Activated CD4-positive, alpha-beta T cell treated with anti-CD3 and anti-CD28 coated beads for 36 hours (primary cell): ENCODE data around the gene COG7. TPM values are rescaled to one million over a fixed set of nuclear protein-coding genes. Genes with fewer than 3 reads are reported as not detected.
"Not testable (repeated sequence)": the region's sequence is repeated elsewhere in the genome, so short reads cannot be mapped to it uniquely, and the experiment has no call there.

ENCODE experiments used
- ATAC-seq: fragments of 200-7000 bp; cut with Tn5 transposase; one replicate; pipeline ENCODE4 v1.10.0; 2021; ENCODE audit warnings: mild to moderate bottlenecking, moderate library complexity
- CTCF ChIA-PET: fragments of 350-600 bp; sonication (Branson Sonifier 250); formaldehyde crosslinking; loops from one replicate; lab custom pipeline; 2021; ENCODE audit warnings: antibody characterized with exemption; lab: Charles Lee
- POLR2A ChIA-PET: fragments of 350-600 bp; sonication (Branson Sonifier 250); formaldehyde crosslinking; loops from one replicate; lab custom pipeline; 2021; ENCODE audit warnings: antibody characterized with exemption, inconsistent platforms; lab: Charles Lee
- DNase-seq: peaks from one replicate; pipeline ENCODE4 v3.0.0-alpha.2; 2020
- H3K27ac Mint-ChIP-seq: one replicate; pipeline ENCODE4 v1.8.0; 2021; ENCODE audit warnings: mixed read lengths
- H3K27me3 Mint-ChIP-seq: one replicate; pipeline ENCODE4 v1.8.0; 2021; ENCODE audit warnings: mixed read lengths
- H3K36me3 Mint-ChIP-seq: one replicate; pipeline ENCODE4 v1.8.0; 2021; ENCODE audit warnings: low read depth, mixed read lengths
- H3K4me1 Mint-ChIP-seq: one replicate; pipeline ENCODE4 v1.8.0; 2021; ENCODE audit warnings: mixed read lengths
- H3K4me3 Mint-ChIP-seq: one replicate; pipeline ENCODE4 v1.8.0; 2021; ENCODE audit warnings: mild to moderate bottlenecking, moderate library complexity, mixed read lengths
- H3K9me3 Mint-ChIP-seq: one replicate; pipeline ENCODE4 v1.8.0; 2021; ENCODE audit warnings: low read depth, mixed read lengths
- intact Hi-C, 2 experiments: fragments of 100-400 bp; cut with DNase I in 1 of 2; cut with micrococcal nuclease in 1 of 2; formaldehyde crosslinking; loops; one replicate each; pipeline versions ENCODE4 v1.14.2 to v1.15.1; 2022 to 2024; cut with DNase I, micrococcal nuclease
- total RNA-seq, 2 experiments: library from RNA; stranded (reverse); gene quantifications; one replicate each; pipeline ENCODE4 v1.2.3, GENCODE V29; 2021

Gene COG7
- total RNA-seq, 2 experiments from 2014 or later, result 18.1 to 19.9 TPM

DNA sequence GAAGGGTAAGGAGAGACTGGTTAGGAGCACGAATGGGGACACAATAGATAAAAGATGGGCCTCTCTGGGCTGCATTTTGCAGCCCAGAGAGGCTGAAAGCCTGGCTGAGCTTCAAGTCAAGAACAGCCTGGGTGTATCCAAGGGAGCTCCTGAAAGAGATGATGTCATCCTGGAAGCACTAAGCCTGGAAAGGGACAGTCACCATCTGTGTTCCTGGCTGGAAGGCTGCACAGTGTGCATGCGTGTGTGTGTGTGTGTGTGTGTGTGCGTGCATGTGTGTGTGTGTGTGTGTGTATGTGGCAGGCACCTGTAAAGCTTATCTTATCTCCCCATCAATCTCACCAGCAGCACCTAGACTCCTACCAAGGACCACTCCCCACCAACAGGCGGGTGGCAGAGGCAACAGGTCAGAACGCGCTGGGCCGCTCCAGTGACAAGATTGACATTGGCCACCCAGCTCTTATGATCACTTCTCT is 44.1 kb downstream of the COG7 start:
- Mint-ChIP-seq H3K4me3 (no peak overlapping the region), H3K36me3 (peaks cover 14% of the 10 kb centered on the region), H3K9me3 (no peaks in the 10 kb centered on the region), H3K4me1 (no peaks in the 10 kb centered on the region), H3K27me3 (no peaks in the 10 kb centered on the region), H3K27ac (no peak overlapping the region)
- no peak for DNase-seq
- intact Hi-C loops, result no loop called here
- CTCF ChIA-PET, result no interaction called here
- POLR2A ChIA-PET, result no interaction called here
- no peak for ATAC-seq

DNA sequence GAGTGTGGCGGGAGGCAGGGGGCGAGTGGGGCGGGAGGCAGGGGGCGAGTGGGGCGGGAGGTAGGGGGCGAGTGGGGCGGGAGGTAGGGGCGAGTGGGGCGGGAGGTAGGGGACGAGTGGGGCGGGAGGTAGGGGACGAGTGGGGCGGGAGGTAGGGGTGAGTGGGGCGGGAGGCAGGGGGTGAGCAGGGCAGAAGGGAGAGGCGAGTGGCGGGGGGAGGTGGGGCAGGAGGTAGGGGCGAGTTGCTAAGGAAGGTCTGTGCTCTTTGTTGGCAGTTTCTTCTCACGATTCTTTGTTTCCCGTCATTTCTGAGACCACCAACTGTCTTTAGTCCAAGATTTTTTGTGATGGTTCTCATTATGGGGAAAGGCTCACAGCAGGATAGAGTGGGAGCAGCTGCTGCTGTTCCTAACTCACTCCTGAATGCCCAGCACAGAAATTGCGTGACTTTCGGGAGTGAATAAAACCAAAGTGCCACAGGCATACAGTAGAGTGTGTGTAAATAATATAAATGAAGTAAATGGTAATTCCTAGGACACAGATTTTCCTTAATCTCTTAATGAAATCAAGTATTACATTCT is 44.7 kb downstream of the COG7 start:
- intact Hi-C loops, result no loop called here
- no peaks in the 10 kb centered on the region for H3K27me3 Mint-ChIP-seq
- ChIA-PET POLR2A (no interaction called here), CTCF (no interaction called here)
- no peak for DNase-seq
- no peak for ATAC-seq
- no peaks in the 10 kb centered on the region for H3K9me3 Mint-ChIP-seq
- H3K36me3 Mint-ChIP-seq, result peaks cover 16% of the 10 kb centered on the region
- no peaks in the 10 kb centered on the region for H3K4me1 Mint-ChIP-seq
- no peak overlapping the region for H3K27ac Mint-ChIP-seq
- no peak overlapping the region for H3K4me3 Mint-ChIP-seq

DNA sequence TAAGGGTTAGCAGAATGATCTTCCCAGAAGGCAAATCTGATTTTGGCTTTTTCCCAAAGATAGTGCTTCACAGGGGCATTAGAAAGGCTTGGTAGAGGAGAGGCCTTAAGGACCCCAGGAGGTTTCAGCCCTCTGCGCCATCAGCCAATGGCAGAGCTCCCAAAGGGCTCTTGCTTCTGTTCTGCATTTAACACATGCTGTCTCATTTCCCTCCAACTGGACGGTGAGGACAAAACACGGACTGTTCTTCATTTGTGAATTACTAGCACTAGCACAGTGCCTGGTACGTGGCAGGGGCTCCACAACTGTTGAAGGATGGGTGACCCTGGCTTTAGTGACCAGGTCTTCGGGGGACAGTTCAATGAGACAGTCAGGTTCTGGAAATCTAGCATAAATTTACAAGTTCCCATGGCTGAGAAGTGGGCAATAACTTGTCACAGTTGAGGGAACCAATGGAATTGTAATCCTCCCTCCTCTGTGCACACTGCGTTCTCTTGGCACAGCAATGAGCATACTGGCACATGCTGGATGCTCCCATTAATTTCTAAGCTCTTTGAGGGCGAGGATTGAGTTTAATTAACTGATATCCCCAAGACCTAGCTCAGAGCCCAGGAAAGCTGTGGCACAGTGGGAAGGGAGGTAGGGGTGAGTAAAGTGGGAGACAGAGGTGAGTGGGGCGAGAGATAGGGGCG is 45.4 kb downstream of the COG7 start:
- no peak overlapping the region for H3K4me3 Mint-ChIP-seq
- H3K27ac Mint-ChIP-seq, result peak overlapping the region; percentile 42
- intact Hi-C loops, result no loop called here
- peaks cover 23% of the 10 kb centered on the region for H3K36me3 Mint-ChIP-seq
- CTCF ChIA-PET, result no interaction called here
- no peaks in the 10 kb centered on the region for H3K27me3 Mint-ChIP-seq
- POLR2A ChIA-PET, result no interaction called here
- ATAC-seq (no peak), DNase-seq (no peak)
- no peaks in the 10 kb centered on the region for H3K9me3 Mint-ChIP-seq
- no peaks in the 10 kb centered on the region for H3K4me1 Mint-ChIP-seq

DNA sequence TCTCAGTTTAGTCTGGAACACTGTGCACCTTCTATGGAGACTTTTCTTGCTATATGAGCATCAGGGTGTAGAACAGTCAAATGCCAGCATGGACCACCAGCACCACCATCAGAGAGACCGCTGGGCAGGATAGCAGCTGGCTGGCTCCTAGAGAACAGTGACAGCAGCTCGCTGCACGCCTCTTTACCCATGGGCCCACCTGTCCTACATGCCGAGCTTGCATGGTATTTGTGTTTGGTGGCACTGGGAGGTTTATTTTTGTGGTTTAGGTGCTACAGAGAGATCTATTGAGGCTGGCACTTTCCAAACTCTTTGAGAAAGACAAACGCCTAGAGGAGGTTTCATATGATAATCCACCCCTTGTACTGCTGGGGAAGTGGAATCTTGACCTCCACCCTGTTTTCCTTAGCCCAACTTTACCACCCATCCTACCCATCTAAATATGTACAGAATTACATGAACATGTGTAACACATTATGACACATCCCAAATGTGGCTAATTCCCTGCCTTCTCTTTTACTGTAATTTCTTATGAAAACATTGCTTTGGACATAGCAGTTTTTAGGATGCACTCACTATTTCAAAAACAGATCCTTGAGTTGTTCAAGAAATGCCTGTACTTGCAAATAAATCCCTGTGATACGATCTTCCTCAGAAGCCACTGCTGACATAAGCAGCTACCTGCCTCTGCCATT is 46.3 kb downstream of the COG7 start:
- DNase-seq (no peak), ATAC-seq (no peak)
- Mint-ChIP-seq H3K9me3 (no peaks in the 10 kb centered on the region), H3K4me3 (no peak overlapping the region), H3K4me1 (no peaks in the 10 kb centered on the region), H3K36me3 (peaks cover 26% of the 10 kb centered on the region), H3K27ac (no peak overlapping the region), H3K27me3 (no peaks in the 10 kb centered on the region)
- intact Hi-C loops, result no loop called here
- ChIA-PET POLR2A (no interaction called here), CTCF (interaction anchor here (1.1 kb wide), 1 partner anchor 8 kb away, joined by 3 read pairs; no protein-coding TSS in a partner anchor)

DNA sequence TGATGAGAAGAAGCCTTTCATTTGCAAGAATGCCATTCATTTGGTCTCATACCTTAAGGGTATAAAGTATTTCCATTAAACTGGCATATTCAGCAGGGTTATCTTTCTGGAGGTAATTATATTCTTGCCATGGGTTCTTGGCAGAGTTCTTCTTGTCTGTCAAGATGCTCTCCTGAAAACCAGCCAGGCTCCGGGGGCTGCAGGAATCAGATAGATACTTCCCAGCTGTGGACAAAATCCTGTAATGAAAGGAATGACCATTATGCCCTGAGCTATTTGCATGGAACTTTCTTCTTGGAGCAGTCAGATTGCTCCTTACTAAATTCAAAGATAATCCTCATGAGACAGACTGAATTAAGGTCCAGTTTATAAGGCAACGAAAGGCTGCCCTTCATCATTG is 47.0 kb downstream of the COG7 start:
- H3K27me3 Mint-ChIP-seq, result no peaks in the 10 kb centered on the region
- ATAC-seq (no peak), DNase-seq (no peak)
- CTCF ChIA-PET, result interaction anchor here (1.1 kb wide), 1 partner anchor 9 kb away, joined by 3 read pairs; no protein-coding TSS in a partner anchor
- no peaks in the 10 kb centered on the region for H3K4me1 Mint-ChIP-seq
- H3K4me3 Mint-ChIP-seq, result no peak overlapping the region
- no peaks in the 10 kb centered on the region for H3K9me3 Mint-ChIP-seq
- POLR2A ChIA-PET, result no interaction called here
- intact Hi-C loops, result no loop called here
- H3K27ac Mint-ChIP-seq, result no peak overlapping the region
- peaks cover 28% of the 10 kb centered on the region for H3K36me3 Mint-ChIP-seq

DNA sequence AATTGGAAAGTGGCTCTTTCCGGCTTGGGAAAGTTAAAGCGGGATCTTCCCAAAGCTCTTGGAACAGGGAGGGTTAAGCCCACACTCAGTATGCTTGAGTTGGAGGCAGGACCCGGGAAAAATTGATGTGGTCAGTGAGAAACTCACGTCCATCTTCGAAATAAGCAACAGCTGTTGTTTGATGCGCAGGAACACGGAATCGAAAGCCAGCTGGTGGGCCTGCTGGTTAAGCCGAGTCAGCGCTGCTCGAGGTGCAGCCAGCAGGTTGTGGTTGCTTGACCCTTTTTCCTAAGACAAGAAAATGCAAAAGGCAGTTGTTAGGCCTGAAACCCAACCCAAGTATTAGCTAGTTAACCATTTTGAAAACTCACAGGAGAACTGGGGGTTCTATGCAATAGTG is 49.4 kb downstream of the COG7 start:
- ATAC-seq (no peak), DNase-seq (no peak)
- Mint-ChIP-seq H3K4me1 (no peaks in the 10 kb centered on the region), H3K27ac (no peak overlapping the region), H3K4me3 (no peak overlapping the region), H3K9me3 (no peaks in the 10 kb centered on the region), H3K36me3 (peaks cover 31% of the 10 kb centered on the region), H3K27me3 (no peaks in the 10 kb centered on the region)
- CTCF ChIA-PET, result interaction anchor here (0.6 to 1.7 kb wide), 5 partner anchors 12 to 50 kb away, joined by 3 to 6 read pairs (median 3); no protein-coding TSS in a partner anchor
- POLR2A ChIA-PET, result no interaction called here
- intact Hi-C loops, result no loop called here

DNA sequence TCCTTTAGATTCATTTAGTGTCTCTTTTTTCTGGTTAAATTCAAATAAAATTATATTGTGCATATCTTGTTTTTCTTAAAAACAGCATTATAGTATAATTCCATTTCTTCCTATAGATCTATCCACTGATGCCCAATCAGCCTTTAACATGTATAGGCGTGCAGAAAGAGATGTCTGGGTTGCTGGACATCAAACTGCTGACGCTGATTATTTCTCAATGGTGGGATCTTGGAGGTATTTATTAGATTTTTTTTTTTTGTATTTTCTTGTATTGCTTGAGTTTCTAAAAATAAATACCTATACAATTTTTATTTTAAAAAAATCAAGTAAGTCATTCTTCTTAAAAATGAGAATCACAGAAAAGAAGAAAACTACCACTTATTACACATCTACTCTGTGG is 50.9 kb downstream of the COG7 start:
- Mint-ChIP-seq H3K9me3 (no peaks in the 10 kb centered on the region), H3K36me3 (peaks cover 31% of the 10 kb centered on the region), H3K4me3 (no peak overlapping the region), H3K27ac (no peak overlapping the region), H3K4me1 (no peaks in the 10 kb centered on the region), H3K27me3 (no peaks in the 10 kb centered on the region)
- POLR2A ChIA-PET, result no interaction called here
- no peak for DNase-seq
- CTCF ChIA-PET, result no interaction called here
- no peak for ATAC-seq
- intact Hi-C loops, result no loop called here

DNA sequence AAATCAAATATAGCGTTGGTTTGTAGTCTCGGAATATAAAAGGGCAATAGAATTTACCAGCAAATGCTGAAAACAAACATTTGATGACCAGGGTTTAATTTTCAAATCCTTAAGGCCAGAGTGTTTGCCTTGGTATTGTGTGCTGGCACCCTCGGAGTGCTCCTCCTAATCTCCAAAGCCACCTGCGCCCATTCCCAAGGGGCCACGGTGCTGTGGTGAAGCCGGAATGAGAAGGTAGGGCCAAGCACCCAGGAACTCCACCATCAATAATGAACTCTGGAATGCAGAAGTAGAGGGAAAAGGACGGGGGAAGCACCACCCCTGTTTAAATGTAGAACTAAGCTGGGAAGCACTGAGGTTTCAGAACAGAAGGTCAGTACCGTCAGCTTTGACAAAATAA is 51.9 kb downstream of the COG7 start:
- H3K9me3 Mint-ChIP-seq, result no peaks in the 10 kb centered on the region
- H3K27me3 Mint-ChIP-seq, result no peaks in the 10 kb centered on the region
- no peaks in the 10 kb centered on the region for H3K4me1 Mint-ChIP-seq
- ChIA-PET CTCF (no interaction called here), POLR2A (no interaction called here)
- H3K4me3 Mint-ChIP-seq, result no peak overlapping the region
- peaks cover 30% of the 10 kb centered on the region for H3K36me3 Mint-ChIP-seq
- intact Hi-C loops, result no loop called here
- no peak for ATAC-seq
- H3K27ac Mint-ChIP-seq, result no peak overlapping the region
- DNase-seq, result no peak

DNA sequence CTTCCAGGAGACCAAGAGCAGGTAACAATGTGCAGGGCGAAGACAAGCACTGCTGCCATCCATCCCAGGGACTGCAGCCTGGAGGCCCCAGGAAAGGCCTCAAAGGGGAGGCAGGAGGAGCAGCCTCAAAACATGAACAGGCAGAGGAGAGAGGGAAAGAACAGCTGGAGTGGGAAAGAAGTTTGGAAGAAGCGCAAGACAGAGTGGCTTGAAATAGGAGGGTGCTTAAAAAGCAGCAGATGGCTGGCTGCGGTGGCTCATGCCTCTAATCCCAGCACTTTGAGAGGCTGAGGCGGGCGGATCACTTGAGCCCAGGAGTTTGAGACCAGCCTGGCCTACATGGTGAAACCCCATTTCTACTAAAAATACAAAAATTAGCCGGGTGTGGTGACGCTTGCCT is 52.5 kb downstream of the COG7 start:
- H3K9me3 Mint-ChIP-seq, intact Hi-C loops, H3K4me1 Mint-ChIP-seq, DNase-seq, H3K27me3 Mint-ChIP-seq, H3K4me3 Mint-ChIP-seq, POLR2A ChIA-PET, H3K27ac Mint-ChIP-seq, ATAC-seq, CTCF ChIA-PET: not testable (repeated sequence)
- peaks cover 27% of the 10 kb centered on the region for H3K36me3 Mint-ChIP-seq

DNA sequence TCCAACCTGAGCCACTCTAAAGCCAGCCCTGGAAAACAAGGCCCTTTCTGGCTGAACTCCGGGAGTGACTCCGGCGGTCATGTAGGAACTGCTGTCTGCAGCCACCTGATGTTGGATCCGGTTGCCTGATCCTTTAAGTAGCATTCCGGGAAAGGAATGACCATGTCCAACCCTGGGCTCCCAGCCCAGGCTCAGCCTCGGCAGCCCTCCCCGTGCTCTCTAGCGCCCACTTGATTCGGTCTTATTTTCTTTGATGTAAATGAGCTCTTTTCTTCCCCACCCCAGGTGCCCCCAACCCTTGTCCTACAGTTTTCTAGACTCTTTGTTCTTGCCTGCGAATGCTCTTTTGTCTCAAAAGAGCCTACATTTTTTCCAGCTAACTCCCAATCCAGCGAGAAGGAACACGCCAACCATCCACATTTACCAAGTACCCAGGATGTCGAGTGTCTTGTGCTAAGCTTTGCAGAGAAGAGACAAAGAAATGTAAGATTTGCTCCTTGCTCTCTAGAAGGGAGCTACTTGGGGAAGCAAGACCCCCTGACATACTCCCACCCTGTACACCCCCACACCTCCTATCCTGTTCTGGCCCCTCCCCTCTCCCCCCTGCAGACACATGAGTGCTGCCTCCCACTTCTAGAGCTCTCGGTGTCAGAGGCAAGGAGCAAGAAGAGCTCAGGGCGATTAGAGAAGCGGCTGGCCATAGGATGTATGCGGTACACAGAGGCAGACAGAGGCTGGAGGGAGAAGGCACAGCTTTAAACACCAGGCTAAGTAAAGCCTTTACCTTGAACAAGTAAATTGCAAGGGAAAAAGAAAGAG is 53.8 kb downstream of the COG7 start:
- intact Hi-C loops, result no loop called here
- CTCF ChIA-PET, result no interaction called here

DNA sequence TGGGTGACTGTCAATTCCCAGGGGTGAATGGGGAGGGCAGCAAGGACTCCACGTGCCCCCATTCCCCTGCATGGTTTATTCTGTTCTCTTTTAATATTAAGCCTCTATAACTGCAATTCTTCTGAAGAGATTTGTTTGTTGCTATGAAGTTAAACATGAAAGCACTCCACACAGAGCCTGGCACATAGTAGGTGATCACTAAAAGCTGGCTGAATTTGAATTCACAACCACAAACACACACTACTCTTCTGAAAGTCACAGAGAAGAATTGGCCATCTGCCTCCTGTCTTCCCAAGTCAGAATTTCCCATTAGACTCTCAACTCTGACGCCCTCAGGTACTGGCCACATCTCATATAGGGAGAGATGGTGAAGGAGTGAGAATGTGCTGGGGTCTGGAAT is 55.5 kb downstream of the COG7 start:
- Mint-ChIP-seq H3K27ac (no peak overlapping the region), H3K4me1 (no peaks in the 10 kb centered on the region), H3K9me3 (no peaks in the 10 kb centered on the region), H3K4me3 (no peak overlapping the region), H3K36me3 (peaks cover 19% of the 10 kb centered on the region), H3K27me3 (no peaks in the 10 kb centered on the region)
- intact Hi-C loops, result no loop called here
- ATAC-seq (no peak), DNase-seq (no peak)
- ChIA-PET CTCF (no interaction called here), POLR2A (no interaction called here)

More for the DNA sequence above, 53.8 kb downstream of the COG7 start:
- Mint-ChIP-seq H3K36me3 (peaks cover 31% of the 10 kb centered on the region), H3K27me3 (no peaks in the 10 kb centered on the region), H3K9me3 (no peaks in the 10 kb centered on the region), H3K4me3 (no peak overlapping the region), H3K27ac (no peak overlapping the region), H3K4me1 (no peaks in the 10 kb centered on the region)
- ATAC-seq (no peak), DNase-seq (no peak)
- POLR2A ChIA-PET, result no interaction called here
